Glutamatergic neuron (in vitro differentiated cells): Measurements from ENCODE around the gene ARHGEF26. TPM values are rescaled to one million over a fixed set of nuclear protein-coding genes. Genes with fewer than 3 reads are reported as not detected.
A peak's percentile ranks its signal among the peaks of the same experiment; 100 is the strongest.

Experiments used
- DNase-seq: peaks from one replicate; pipeline ENCODE4 v3.0.0; 2022
- H3K27ac Mint-ChIP-seq: one replicate; pipeline ENCODE4 v1.8.0; 2020; ENCODE audit warnings: mild to moderate bottlenecking, mixed read lengths, inconsistent platforms; ENCODE audit not compliant: unreplicated experiment
- H3K27me3 Mint-ChIP-seq: one replicate; pipeline ENCODE4 v1.8.0; 2020; ENCODE audit warnings: mild to moderate bottlenecking, moderate library complexity, mixed read lengths, inconsistent platforms; ENCODE audit not compliant: unreplicated experiment
- H3K36me3 Mint-ChIP-seq: one replicate; pipeline ENCODE4 v1.8.0; 2020; ENCODE audit warnings: mild to moderate bottlenecking, mixed read lengths, inconsistent platforms; ENCODE audit not compliant: unreplicated experiment
- H3K4me1 Mint-ChIP-seq: one replicate; pipeline ENCODE4 v1.8.0; 2020; ENCODE audit warnings: mild to moderate bottlenecking, low read depth, mixed read lengths, inconsistent platforms; ENCODE audit not compliant: unreplicated experiment
- H3K4me3 Mint-ChIP-seq: one replicate; pipeline ENCODE4 v1.8.0; 2020; ENCODE audit warnings: mild to moderate bottlenecking, mixed read lengths, inconsistent platforms; ENCODE audit not compliant: unreplicated experiment
- H3K9me3 Mint-ChIP-seq: one replicate; pipeline ENCODE4 v1.8.0; 2020; ENCODE audit warnings: mild to moderate bottlenecking, moderate library complexity, mixed read lengths, inconsistent platforms; ENCODE audit not compliant: unreplicated experiment
- total RNA-seq: library from RNA; stranded (reverse); fragmentation: NEBNext Ultra II Directional; extraction: Animal tissue kit (Norgen Biotek cat#: 25700); gene quantifications from one replicate; pipeline ENCODE4 v1.2.1, GENCODE V29; 2021; ENCODE audit not compliant: unreplicated experiment
- TF ChIP-seq, protein P1 (sequence below): fragments of 200-600 bp; sonication (generic); IDR thresholded peaks from one replicate; pipeline ENCODE4 v1.5.0; 2021; ENCODE audit not compliant: partially characterized antibody, unreplicated experiment

ARHGEF26 gene
- total RNA-seq, 1 donor from 2014 or later: 4.4 TPM

GRCh38 chr3:154223519-154223918, 102.3 kb downstream of the ARHGEF26 start:
- Mint-ChIP-seq H3K4me1 (peaks cover 36% of the 10 kb centered on the region), H3K36me3 (no peaks in the 10 kb centered on the region), H3K9me3 (peaks cover 1% of the 10 kb centered on the region), H3K27me3 (no peaks in the 10 kb centered on the region), H3K4me3 (no peak overlapping the region), H3K27ac (peak overlapping the region; percentile 16)
- TF ChIP-seq, protein P1, sequence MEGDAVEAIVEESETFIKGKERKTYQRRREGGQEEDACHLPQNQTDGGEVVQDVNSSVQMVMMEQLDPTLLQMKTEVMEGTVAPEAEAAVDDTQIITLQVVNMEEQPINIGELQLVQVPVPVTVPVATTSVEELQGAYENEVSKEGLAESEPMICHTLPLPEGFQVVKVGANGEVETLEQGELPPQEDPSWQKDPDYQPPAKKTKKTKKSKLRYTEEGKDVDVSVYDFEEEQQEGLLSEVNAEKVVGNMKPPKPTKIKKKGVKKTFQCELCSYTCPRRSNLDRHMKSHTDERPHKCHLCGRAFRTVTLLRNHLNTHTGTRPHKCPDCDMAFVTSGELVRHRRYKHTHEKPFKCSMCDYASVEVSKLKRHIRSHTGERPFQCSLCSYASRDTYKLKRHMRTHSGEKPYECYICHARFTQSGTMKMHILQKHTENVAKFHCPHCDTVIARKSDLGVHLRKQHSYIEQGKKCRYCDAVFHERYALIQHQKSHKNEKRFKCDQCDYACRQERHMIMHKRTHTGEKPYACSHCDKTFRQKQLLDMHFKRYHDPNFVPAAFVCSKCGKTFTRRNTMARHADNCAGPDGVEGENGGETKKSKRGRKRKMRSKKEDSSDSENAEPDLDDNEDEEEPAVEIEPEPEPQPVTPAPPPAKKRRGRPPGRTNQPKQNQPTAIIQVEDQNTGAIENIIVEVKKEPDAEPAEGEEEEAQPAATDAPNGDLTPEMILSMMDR: no peak
- no peak for DNase-seq

DNA sequence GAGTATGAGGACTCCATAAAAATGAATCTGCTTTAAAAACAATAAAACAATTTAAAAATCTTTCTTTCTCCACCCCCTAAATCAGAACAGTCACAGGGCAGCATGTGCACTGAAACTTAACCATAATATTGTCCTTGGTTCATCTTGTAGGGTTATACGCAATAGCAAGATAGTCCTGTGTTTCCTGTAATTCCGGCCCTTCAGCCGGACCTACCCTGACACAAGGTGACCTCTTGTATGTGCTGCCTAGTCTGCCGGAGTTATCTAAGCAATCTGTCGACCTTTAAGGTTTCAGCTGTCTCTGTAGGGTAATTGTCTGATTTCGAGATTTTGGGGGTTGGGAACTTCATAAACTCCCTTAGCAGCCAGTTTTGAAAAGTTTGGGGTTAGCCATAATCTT, 103.2 kb downstream of the ARHGEF26 start:
- peaks cover 1% of the 10 kb centered on the region for H3K9me3 Mint-ChIP-seq
- peak overlapping the region; percentile 75 for H3K27ac Mint-ChIP-seq
- H3K27me3 Mint-ChIP-seq: no peaks in the 10 kb centered on the region
- no peak for DNase-seq
- peaks cover 31% of the 10 kb centered on the region for H3K4me1 Mint-ChIP-seq
- TF ChIP-seq, protein P1: no peak
- H3K36me3 Mint-ChIP-seq: no peaks in the 10 kb centered on the region
- H3K4me3 Mint-ChIP-seq: peak overlapping the region; percentile 78

- Mint-ChIP-seq H3K27ac (peak overlapping the region; percentile 44), H3K4me1 (peaks cover 31% of the 10 kb centered on the region), H3K9me3 (peaks cover 1% of the 10 kb centered on the region), H3K36me3 (no peaks in the 10 kb centered on the region), H3K4me3 (no peak overlapping the region), H3K27me3 (no peaks in the 10 kb centered on the region)
- no peak for DNase-seq
- TF ChIP-seq, protein P1: no peak
Measured at GRCh38 chr3:154224866-154225265, 103.7 kb downstream of the ARHGEF26 start.

GRCh38 chr3:154225536-154225935, 104.3 kb downstream of the ARHGEF26 start:
- Mint-ChIP-seq H3K36me3 (no peaks in the 10 kb centered on the region), H3K27me3 (no peaks in the 10 kb centered on the region), H3K27ac (no peak overlapping the region), H3K9me3 (peaks cover 1% of the 10 kb centered on the region), H3K4me3 (no peak overlapping the region), H3K4me1 (peaks cover 31% of the 10 kb centered on the region)
- TF ChIP-seq, protein P1: no peak
- DNase-seq: no peak

DNA sequence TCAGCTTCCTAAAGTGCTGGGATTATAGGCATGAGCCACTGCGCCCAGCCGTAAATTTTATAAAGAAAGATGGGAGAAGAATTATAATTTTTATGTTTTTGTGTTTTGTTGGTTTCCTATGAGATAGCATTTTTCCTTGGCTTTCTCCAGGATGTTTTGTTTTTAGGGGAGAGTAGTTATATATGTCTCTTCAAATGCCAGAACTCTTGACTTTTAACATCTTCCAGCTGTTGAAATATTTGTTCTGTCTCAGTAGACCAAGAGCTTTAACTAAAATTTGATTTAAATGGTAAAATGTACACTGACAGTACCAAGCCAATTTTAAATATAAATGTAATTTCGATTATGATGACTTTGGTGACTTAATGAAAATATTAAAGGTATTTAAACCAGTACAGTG, 106.3 kb downstream of the ARHGEF26 start:
- Mint-ChIP-seq H3K4me3 (no peak overlapping the region), H3K9me3 (peaks cover 1% of the 10 kb centered on the region), H3K36me3 (no peaks in the 10 kb centered on the region), H3K27me3 (no peaks in the 10 kb centered on the region), H3K4me1 (peaks cover 30% of the 10 kb centered on the region), H3K27ac (no peak overlapping the region)
- DNase-seq: no peak
- TF ChIP-seq, protein P1: no peak
